Upper lobe of left lung (tissue), 6 donors: Measurements from ENCODE around the gene RAET1E. TPM values are rescaled to one million over a fixed set of nuclear protein-coding genes. Genes with fewer than 3 reads are reported as not detected.
A peak's percentile ranks its signal among the peaks of the same experiment; 100 is the strongest.
"Not testable (repeated sequence)": the region's sequence is repeated elsewhere in the genome, so short reads cannot be mapped to it uniquely, and the experiment has no call there.

Experiments used
- ATAC-seq, 2 donors: fragments of 200-7000 bp; cut with Tn5 transposase; one replicate each; pipeline ENCODE4 v1.9.1; 2022; ENCODE audit warnings: mild to moderate bottlenecking in 2 of 2, moderate library complexity in 2 of 2; ENCODE audit not compliant: low FRiP score in 2 of 2
- DNase-seq, 2 donors: peaks; one replicate each; pipeline ENCODE4 v3.0.0-alpha.2; 2019 to 2020
- H3K27ac ChIP-seq, 4 donors: fragments of 200-600 bp; sonication (generic); one replicate each; pipeline ENCODE4 v1.5.1; 2016 to 2019
- H3K27me3 ChIP-seq, 4 donors: fragments of 200-600 bp; sonication (generic); one replicate each; pipeline ENCODE4 v1.5.1; 2017 to 2019
- H3K36me3 ChIP-seq, 4 donors: fragments of 200-600 bp; sonication (generic); one replicate each; pipeline ENCODE4 v1.5.1; 2016 to 2019
- H3K4me1 ChIP-seq, 4 donors: fragments of 200-600 bp; sonication (generic); one replicate each; pipeline ENCODE4 v1.5.1; 2018 to 2019
- H3K4me3 ChIP-seq, 4 donors: fragments of 200-600 bp; sonication (generic); one replicate each; pipeline ENCODE4 v1.5.1; 2017 to 2019; ENCODE audit warnings: mild to moderate bottlenecking in 2 of 4, moderate library complexity in 1 of 4
- H3K9me3 ChIP-seq, 4 donors: fragments of 200-600 bp; sonication (generic); one replicate each; pipeline ENCODE4 v1.5.1; 2018 to 2019
- EP300 ChIP-seq, 4 donors: sonication (generic); formaldehyde crosslinking; IDR thresholded peaks; one replicate each; pipeline ENCODE4 v1.5.1; 2017; ENCODE audit warnings: antibody characterized with exemption in 4 of 4, control low read depth in 2 of 4
- POLR2A ChIP-seq, 4 donors: fragments of 450-650 bp; IDR thresholded peaks; one replicate each; pipeline ENCODE4 v1.5.1; 2016 to 2017; ENCODE audit warnings: antibody characterized with exemption in 4 of 4, mild to moderate bottlenecking in 2 of 4
- POLR2AphosphoS5 ChIP-seq, 2 donors: sonication (generic); formaldehyde crosslinking; IDR thresholded peaks; one replicate each; pipeline ENCODE4 v1.5.1; 2017; ENCODE audit warnings: antibody characterized with exemption in 2 of 2
- WGBS, 2 donors: methylation state at CpG; one replicate each; pipeline ENCODE4 v1.1.5; 2017 to 2018; 5-methylcytosine and 5-hydroxymethylcytosine counted together
- total RNA-seq, 6 donors: library from RNA; depleted of rRNA in 4 of 6; stranded (reverse); fragments of >200 nt in 4 of 6; gene quantifications; one replicate each; pipeline versions ENCODE4 v1.1.0 to v1.2.1, GENCODE V29; 2016 to 2021
- TF ChIP-seq, protein P1 (sequence below), 6 experiments: fragments of 450-650 bp in 4 of 6; fragments of 200-600 bp in 2 of 6; sonication (generic) in 2 of 6; IDR thresholded peaks; one replicate each; pipeline ENCODE4 v1.5.1; 2016 to 2019; ENCODE audit warnings: antibody characterized with exemption in 6 of 6
- donor health status: DM: no; HTN: no; CAD: no; lungs with moderate emphysema.
- donor health status: DM: no; HTN: yes; CAD: no; lungs with severe emphysema.

RAET1E gene, protein sequence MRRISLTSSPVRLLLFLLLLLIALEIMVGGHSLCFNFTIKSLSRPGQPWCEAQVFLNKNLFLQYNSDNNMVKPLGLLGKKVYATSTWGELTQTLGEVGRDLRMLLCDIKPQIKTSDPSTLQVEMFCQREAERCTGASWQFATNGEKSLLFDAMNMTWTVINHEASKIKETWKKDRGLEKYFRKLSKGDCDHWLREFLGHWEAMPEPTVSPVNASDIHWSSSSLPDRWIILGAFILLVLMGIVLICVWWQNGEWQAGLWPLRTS
- total RNA-seq: 1 to 10 TPM in 3 of 6 donors, under 1 TPM in 2, not detected in 1; 0.30 to 2.3 (median 1.4) TPM

DNA sequence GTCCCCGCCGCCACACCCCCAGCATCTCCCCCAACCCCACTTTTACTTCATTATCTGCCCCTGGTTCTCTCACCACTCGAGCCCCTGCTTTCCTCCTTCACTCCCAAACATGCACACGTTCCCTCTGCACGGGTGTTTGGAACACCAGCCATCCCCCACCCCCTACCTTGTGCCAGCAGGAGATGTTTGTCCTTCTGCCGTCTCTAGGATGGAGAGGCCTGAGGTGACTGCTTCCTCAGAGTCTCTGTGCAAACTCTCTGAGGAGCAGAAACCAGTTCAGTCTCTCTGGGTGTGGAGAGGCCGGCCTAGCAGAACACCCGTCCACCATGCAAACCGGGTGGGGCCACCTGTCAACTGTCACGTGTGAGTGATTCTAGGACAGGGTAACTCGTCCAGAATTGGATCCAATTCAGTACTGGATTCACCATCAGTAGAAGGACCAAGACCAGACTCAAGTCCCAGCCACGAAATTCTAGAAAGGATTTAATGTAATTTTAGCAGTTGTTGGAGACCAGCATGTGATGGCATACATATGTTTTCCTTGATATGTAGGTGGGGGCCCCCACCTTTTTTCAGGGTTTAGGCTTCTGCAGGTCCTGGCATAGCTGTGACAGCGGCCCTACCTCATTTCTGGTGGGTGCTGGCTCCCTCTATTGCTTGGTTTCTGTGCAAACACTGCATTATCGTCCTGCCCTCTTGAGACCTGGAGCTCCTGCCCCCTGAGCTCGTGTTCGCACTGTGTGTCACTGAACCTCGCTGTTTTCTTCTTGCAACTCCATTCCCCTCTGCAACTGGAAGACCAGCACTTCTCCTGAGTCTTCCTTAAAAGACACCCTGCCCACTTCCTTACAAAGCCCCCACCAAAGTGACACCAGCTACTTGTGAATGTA is at the start of gene RAET1E:
TSS of gene RAET1E (minus strand) at position 259 of the 890 bp plus-strand sequence. CDS start 7,212 bp downstream, outside the sequence.
- DNase-seq (peak in 1 of 2 donors; percentile 30), ATAC-seq (peak in 1 of 2 donors; percentile 44)
- Histone ChIP-seq H3K36me3 (no peaks in the 10 kb centered on the region), H3K27me3 (no peaks in the 10 kb centered on the region), H3K4me3 (peak within 1 kb of the TSS in 2 of 4 donors; percentile 1 to 28), H3K4me1 (peaks cover 28 to 37% (median 31%) of the 10 kb centered on the region in 4 donors), H3K9me3 (no peaks in the 10 kb centered on the region), H3K27ac (peak within 1 kb of the TSS; percentile 57 to 82 (median 74))
- 69 to 73% methylated on average over 14 to 17 of the region's 17 CpGs for WGBS, 2 donors
- TF ChIP-seq POLR2AphosphoS5 (IDR thresholded peaks at IDR 0.05) (no peak), EP300 (IDR thresholded peaks at IDR 0.05) (no peak), POLR2A (IDR thresholded peaks at IDR 0.05) (no peak)
- TF ChIP-seq, protein P1, sequence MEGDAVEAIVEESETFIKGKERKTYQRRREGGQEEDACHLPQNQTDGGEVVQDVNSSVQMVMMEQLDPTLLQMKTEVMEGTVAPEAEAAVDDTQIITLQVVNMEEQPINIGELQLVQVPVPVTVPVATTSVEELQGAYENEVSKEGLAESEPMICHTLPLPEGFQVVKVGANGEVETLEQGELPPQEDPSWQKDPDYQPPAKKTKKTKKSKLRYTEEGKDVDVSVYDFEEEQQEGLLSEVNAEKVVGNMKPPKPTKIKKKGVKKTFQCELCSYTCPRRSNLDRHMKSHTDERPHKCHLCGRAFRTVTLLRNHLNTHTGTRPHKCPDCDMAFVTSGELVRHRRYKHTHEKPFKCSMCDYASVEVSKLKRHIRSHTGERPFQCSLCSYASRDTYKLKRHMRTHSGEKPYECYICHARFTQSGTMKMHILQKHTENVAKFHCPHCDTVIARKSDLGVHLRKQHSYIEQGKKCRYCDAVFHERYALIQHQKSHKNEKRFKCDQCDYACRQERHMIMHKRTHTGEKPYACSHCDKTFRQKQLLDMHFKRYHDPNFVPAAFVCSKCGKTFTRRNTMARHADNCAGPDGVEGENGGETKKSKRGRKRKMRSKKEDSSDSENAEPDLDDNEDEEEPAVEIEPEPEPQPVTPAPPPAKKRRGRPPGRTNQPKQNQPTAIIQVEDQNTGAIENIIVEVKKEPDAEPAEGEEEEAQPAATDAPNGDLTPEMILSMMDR (IDR thresholded peaks at IDR 0.05): no peak

DNA sequence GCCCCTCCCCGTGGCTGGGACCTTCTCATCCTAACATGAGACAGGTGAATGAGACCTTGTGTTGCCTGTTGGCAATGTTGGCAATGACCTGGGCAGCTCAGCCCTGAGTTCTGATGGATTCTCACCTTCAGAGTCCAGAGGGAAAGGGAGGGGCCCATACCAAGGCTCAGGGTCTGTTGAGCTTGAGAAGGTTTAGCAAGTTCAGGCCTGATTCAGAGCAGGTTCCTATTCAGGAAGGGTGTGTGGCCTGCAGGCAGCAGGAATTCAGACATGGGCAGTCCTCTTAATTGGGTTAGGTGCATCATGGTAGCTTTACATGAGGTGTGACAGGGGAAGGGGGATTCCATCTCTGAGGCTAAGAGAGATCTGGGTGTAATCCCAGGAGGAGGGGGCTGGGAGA is 49.6 kb upstream of the RAET1E start:
- not testable (repeated sequence) for ATAC-seq, H3K36me3 ChIP-seq, H3K9me3 ChIP-seq, H3K27ac ChIP-seq, H3K4me3 ChIP-seq, H3K27me3 ChIP-seq, H3K4me1 ChIP-seq, DNase-seq
- 100% methylated on average over 1 of the region's 1 CpG; no CpG with 5 or more reads in 1 of the 2 donors for WGBS, 2 donors

DNA sequence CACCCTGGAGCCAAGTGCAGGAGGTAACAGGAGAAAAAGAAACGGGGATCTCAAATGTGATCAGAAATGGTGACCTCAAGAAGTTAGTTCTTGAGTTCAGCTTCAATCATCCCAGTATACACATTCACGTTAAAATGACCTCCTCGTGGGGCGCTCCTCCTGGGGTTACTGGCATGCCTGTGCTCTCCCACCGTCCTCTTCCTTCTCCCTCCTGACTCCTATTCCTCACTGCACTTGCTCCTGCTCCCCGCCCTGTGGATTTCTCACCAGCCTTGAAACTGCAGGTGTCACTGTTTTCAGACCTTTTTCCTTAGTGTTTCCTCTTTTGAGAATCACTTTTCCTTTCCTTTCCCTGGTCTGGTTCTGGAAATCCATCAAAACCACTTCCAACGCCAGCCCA is 48.7 kb upstream of the RAET1E start:
- not testable (repeated sequence) for ATAC-seq

DNA sequence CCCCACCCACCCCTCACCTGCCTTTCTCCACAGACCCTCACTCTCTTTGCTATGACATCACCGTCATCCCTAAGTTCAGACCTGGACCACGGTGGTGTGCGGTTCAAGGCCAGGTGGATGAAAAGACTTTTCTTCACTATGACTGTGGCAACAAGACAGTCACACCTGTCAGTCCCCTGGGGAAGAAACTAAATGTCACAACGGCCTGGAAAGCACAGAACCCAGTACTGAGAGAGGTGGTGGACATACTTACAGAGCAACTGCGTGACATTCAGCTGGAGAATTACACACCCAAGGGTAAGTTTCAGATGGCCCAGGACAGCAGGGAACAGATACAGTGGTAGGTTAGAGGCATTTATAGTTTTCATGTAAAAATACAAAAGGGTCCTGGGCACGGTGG is 47.4 kb upstream of the RAET1E start:
- peaks cover 9 to 16% (median 13%) of the 10 kb centered on the region in 4 donors for H3K4me1 ChIP-seq
- H3K36me3 ChIP-seq, DNase-seq, H3K27ac ChIP-seq, H3K4me3 ChIP-seq, ATAC-seq, H3K27me3 ChIP-seq, H3K9me3 ChIP-seq: not testable (repeated sequence)
- 87 to 88% methylated on average over 3 to 5 of the region's 6 CpGs for WGBS, 2 donors

More for the DNA sequence above, 48.7 kb upstream of the RAET1E start:
- H3K27ac ChIP-seq, H3K36me3 ChIP-seq, DNase-seq, H3K4me1 ChIP-seq, H3K9me3 ChIP-seq, H3K4me3 ChIP-seq, H3K27me3 ChIP-seq: not testable (repeated sequence)
- WGBS, 2 donors: 66 to 72% methylated on average over 7 of the region's 7 CpGs

DNA sequence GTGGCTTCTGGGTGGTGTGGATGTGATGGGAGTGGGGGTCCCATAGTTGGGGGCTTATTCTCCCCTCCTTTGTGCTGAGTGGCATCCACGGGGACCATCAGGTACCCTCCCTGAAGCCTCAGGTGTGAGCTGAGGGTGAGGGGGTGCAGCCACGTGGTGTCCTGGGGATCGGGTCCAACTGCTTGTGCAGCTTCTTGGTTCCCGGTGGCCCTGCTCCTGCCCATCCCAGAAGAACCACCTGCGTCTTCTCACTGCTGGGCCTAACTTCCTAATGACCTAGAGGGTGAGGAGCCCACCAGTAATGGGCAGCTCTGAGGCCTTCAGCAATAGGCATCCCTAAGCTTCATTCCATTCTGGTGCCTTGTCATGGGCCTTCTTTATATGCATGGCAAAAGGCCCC is 45.4 kb upstream of the RAET1E start:
- not testable (repeated sequence) for DNase-seq, H3K36me3 ChIP-seq, ATAC-seq, H3K4me3 ChIP-seq, H3K9me3 ChIP-seq, H3K27ac ChIP-seq
- 85 to 88% methylated on average over 3 to 5 of the region's 5 CpGs for WGBS, 2 donors
- Histone ChIP-seq H3K4me1 (peaks cover 16 to 25% (median 23%) of the 10 kb centered on the region in 4 donors), H3K27me3 (peaks cover 0 to 27% (median 12%) of the 10 kb centered on the region in 4 donors)

DNA sequence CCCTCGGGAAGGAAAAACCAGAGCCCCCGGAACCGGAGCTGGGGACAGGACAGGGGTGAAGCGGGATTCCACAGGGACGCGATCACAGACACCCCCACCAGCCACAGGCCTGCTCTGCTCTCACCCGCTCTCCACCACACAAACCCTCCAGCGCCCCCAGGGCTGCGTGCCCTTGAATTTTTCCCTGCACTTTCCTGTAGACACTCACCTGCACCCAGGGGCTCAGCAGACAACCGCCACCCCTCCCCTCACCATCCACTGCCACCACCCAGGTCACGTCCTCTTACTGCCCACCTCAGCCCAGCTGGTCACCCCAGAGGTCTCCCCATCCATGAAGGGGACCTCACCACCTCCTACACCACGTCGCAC is 44.5 kb upstream of the RAET1E start:
- H3K4me1 ChIP-seq: peaks cover 19 to 27% (median 25%) of the 10 kb centered on the region in 4 donors
- DNase-seq: no peak
- TF ChIP-seq POLR2A (IDR thresholded peaks at IDR 0.05): no peak
- TF ChIP-seq, protein P1 (IDR thresholded peaks at IDR 0.05): no peak
- no peak for TF ChIP-seq EP300 (IDR thresholded peaks at IDR 0.05)
- no peak for TF ChIP-seq POLR2AphosphoS5 (IDR thresholded peaks at IDR 0.05)
- no peaks in the 10 kb centered on the region for H3K36me3 ChIP-seq
- peak in 1 of 2 donors; percentile 1 for ATAC-seq
- H3K4me3 ChIP-seq: peak overlapping the region; percentile 48 to 65 (median 52)
- H3K27me3 ChIP-seq: peaks cover 0 to 33% (median 13%) of the 10 kb centered on the region in 4 donors
- WGBS, 2 donors: 24 to 47% methylated on average over 6 to 13 of the region's 13 CpGs
- H3K9me3 ChIP-seq: no peaks in the 10 kb centered on the region
- H3K27ac ChIP-seq: peak overlapping the region in 3 of 4 donors; percentile 57 to 81 (median 67)
